K562 (cell line): ENCODE data around the gene CRAMP1. TPM values are rescaled to one million over a fixed set of nuclear protein-coding genes. Genes with fewer than 3 reads are reported as not detected.

Source experiments
- BHLHE40 ChIP-seq: IDR thresholded peaks from 2 replicates; pipeline ENCODE4 v1.6.1; 2011; ENCODE audit warnings: low read length, improper control_type of control experiment
- BMI1 ChIP-seq: fragments of 150-350 bp; IDR thresholded peaks from 2 replicates; pipeline ENCODE4 v1.6.1; 2014; ENCODE audit warnings: low read length
- CBX2 ChIP-seq: fragments of 200-600 bp; sonication (generic); IDR thresholded peaks from one replicate; pipeline ENCODE4 v1.6.1; 2012; ENCODE audit warnings: mild to moderate bottlenecking, low read length, inconsistent platforms; ENCODE audit not compliant: insufficient read depth, poor library complexity, severe bottlenecking
- CSDE1 ChIP-seq, 2 experiments: fragments of 450-650 bp; IDR thresholded peaks; 2 replicates each; pipeline ENCODE4 v1.6.1; 2016; ENCODE audit warnings: mild to moderate bottlenecking in 1 of 2
- FOXA1 ChIP-seq: fragments of 450-650 bp; IDR thresholded peaks from 2 replicates; pipeline ENCODE4 v1.6.1; 2016; ENCODE audit warnings: mild to moderate bottlenecking, borderline replicate concordance
- FOXK2 ChIP-seq, 2 experiments: fragments of 450-650 bp; IDR thresholded peaks in 1 of 2; conservative IDR thresholded peaks in 1 of 2; 2 replicates each; pipeline ENCODE4 v1.6.1; 2016; ENCODE audit warnings: low read depth in 2 of 2, mild to moderate bottlenecking in 1 of 2
- FUS ChIP-seq: fragments of 200-400 bp; formaldehyde crosslinking; optimal IDR thresholded peaks from 2 replicates; pipeline ENCODE3; 2017; ENCODE audit warnings: low read depth, low read length
- HCFC1 ChIP-seq: IDR thresholded peaks from 2 replicates; pipeline ENCODE4 v1.6.1; 2012; ENCODE audit warnings: low read depth, low read length, improper control_type of control experiment
- JUN ChIP-seq, 2 experiments: sonication (generic) in 1 of 2; formaldehyde crosslinking in 1 of 2; IDR thresholded peaks; 2 replicates each; pipeline versions ENCODE4 v1.6.1 to v1.8.0; 2012 to 2022; ENCODE audit warnings: borderline replicate concordance in 2 of 2, mild to moderate bottlenecking in 2 of 2, improper control_type of control experiment in 1 of 2, low read depth in 1 of 2, low read length in 1 of 2, missing genetic modification reagents in 1 of 2
- NRF1 ChIP-seq, 2 experiments: fragments of 450-650 bp; IDR thresholded peaks in 1 of 2; conservative IDR thresholded peaks in 1 of 2; 2 replicates each; pipeline ENCODE4 v1.6.1; 2014; ENCODE audit warnings: mild to moderate bottlenecking in 2 of 2
- PPARD ChIP-seq: fragments of 250-450 bp; sonication (Bioruptor Pico); IDR thresholded peaks from 2 replicates; pipeline ENCODE4 v1.8.0; 2022; ENCODE audit warnings: inconsistent platforms, mild to moderate bottlenecking, moderate library complexity
- RBM34 ChIP-seq: fragments of 200-400 bp; formaldehyde crosslinking; IDR thresholded peaks from 2 replicates; pipeline ENCODE4 v1.6.1; 2018; ENCODE audit warnings: low read length, borderline replicate concordance; ENCODE audit not compliant: insufficient read depth
- RFX1 ChIP-seq: fragments of 450-650 bp; IDR thresholded peaks from 2 replicates; pipeline ENCODE4 v1.6.1; 2016; ENCODE audit warnings: mild to moderate bottlenecking, moderate library complexity
- RNF2 ChIP-seq: sonication (generic); IDR thresholded peaks from 2 replicates; pipeline ENCODE4 v1.6.1; 2016
- SETDB1 ChIP-seq: IDR thresholded peaks from one replicate; pipeline ENCODE4 v1.6.1; 2012; ENCODE audit warnings: low read length, control low read depth, inconsistent platforms
- SIN3A ChIP-seq, 2 experiments: fragments of 150-350 bp in 1 of 2; IDR thresholded peaks; 2 replicates each; pipeline ENCODE4 v1.6.1; 2011 to 2016; ENCODE audit warnings: borderline replicate concordance in 2 of 2, low read depth in 2 of 2, low read length in 2 of 2, mild to moderate bottlenecking in 2 of 2, moderate library complexity in 2 of 2; ENCODE audit not compliant: control insufficient read depth in 1 of 2
- SIX5 ChIP-seq, 2 experiments: IDR thresholded peaks; 2 replicates each; pipeline ENCODE4 v1.6.1; 2011; ENCODE audit warnings: low read length in 2 of 2, borderline replicate concordance in 1 of 2, low read depth in 1 of 2, mild to moderate bottlenecking in 1 of 2, moderate library complexity in 1 of 2; ENCODE audit not compliant: insufficient read depth in 1 of 2
- SMARCC2 ChIP-seq: fragments of 450-650 bp; IDR thresholded peaks from 2 replicates; pipeline ENCODE4 v1.6.1; 2017; ENCODE audit warnings: antibody characterized with exemption, moderate library complexity, mild to moderate bottlenecking, low read depth
- TAF7 ChIP-seq: fragments of 450-650 bp; IDR thresholded peaks from 2 replicates; pipeline ENCODE4 v1.6.1; 2016; ENCODE audit warnings: missing genetic modification characterization, missing compliant biosample characterization
- ZNF282 ChIP-seq: sonication (generic); formaldehyde crosslinking; IDR thresholded peaks from 2 replicates; pipeline ENCODE4 v1.8.1; 2023; ENCODE audit warnings: missing genetic modification reagents
- ZNF354B ChIP-seq: fragments of 250-450 bp; sonication (Bioruptor Pico); IDR thresholded peaks from 2 replicates; pipeline ENCODE4 v1.4.0; 2020
- polyA plus RNA-seq, 8 experiments: library from polyadenylated mRNA; depleted of rRNA in 4 of 8; stranded (reverse) in 5 of 8; unstranded in 3 of 8; fragments of >200 nt; fragmentation: Nextera tagmentation in 2 of 8; fragmentation: Illumina TruSeq in 1 of 8; extraction: Ambion mirVana in 2 of 8; extraction: Trizol in 1 of 8; gene quantifications; 2 replicates each; pipeline versions ENCODE4 v1.2.1 to v1.2.3, GENCODE V29; 2011 to 2014; ENCODE audit warnings: inconsistent platforms in 1 of 8, missing spikeins in 1 of 8
- total RNA-seq, 7 experiments: library from RNA; depleted of rRNA in 6 of 7; stranded (reverse); fragments of >200 nt in 6 of 7; fragmentation: Illumina TruSeq in 2 of 7; extraction: Trizol in 2 of 7; gene quantifications; 2 replicates each; pipeline versions ENCODE4 v1.2.1 to v1.2.3, GENCODE V29; 2011 to 2021; ENCODE audit warnings: low replicate concordance in 1 of 7
- TF ChIP-seq, protein P1 (sequence below): IDR thresholded peaks from 2 replicates; pipeline ENCODE4 v1.6.1; 2011; ENCODE audit not compliant: insufficient read length; ENCODE audit errors: extremely low read depth
- TF ChIP-seq, protein P2 (sequence below): fragments of 450-650 bp; IDR thresholded peaks from 2 replicates; pipeline ENCODE4 v1.6.1; 2016
- TF ChIP-seq, protein P3 (sequence below): sonication (generic); formaldehyde crosslinking; IDR thresholded peaks from 2 replicates; pipeline ENCODE4 v1.8.1; 2022; ENCODE audit warnings: missing genetic modification reagents

Gene CRAMP1
- total and polyA plus RNA-seq, 9 of the 15 experiments (the other 6 are each of a cell fraction or from before 2014, with no cell fraction given): 0.52 to 20.8 (median 7.5) TPM

DNA sequence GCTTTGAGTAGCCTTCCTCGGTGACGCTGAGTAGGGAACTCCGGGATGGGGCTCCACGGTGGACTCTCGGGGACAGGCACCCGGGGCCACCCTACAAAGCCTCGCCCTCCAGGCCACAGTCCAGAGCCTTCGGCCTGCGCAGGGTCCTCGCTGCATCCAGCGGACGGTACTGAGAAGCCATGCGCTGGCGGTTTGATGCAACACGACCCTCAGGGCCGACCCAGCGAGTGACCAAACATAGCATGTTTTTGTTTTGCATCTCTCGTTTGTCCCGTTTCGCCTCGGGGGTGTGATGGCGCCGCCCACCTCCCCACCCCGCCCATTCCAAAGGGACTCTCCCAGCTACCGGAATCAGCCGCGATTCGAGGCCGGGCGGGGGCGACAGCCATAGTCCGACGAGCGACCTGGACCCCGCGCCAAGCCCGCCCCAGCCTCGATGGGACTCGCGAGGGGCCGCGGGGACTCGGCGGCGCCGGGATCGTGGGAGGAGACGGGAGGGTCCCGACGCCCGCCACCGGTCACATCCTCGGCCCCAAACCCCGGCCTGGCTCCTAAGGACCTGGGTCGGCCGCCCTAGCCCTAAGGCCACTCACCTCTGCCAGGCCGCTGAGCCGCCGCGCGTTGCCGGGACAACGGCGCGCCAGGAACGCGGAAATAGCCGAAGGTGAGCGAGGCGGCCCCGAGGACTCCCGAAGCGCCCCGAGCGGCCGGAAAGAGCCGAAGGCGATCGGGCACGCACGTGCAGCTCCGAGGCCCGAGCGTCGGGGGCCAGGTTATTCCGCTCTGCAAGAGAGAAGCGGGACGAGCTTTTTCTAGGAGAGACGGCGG lies 1.9 kb upstream of the CRAMP1 start (continued):
- 0 out of 2 replicates have a peak, but pooled peaks have one; percentile 4 for TF ChIP-seq JUN (IDR thresholded peaks at IDR 0.05; ENCODE audit: borderline replicate concordance, low read depth, low read length)
- TF ChIP-seq JUN (CRISPR knock-in tag; IDR thresholded peaks at IDR 0.05; ENCODE audit: borderline replicate concordance): no peak
- TF ChIP-seq NRF1 (conservative IDR thresholded peaks at IDR 0.05 in 1 of 2, IDR thresholded peaks at IDR 0.05 in 1 of 2): peak; percentile 73 to 76
- no peak for TF ChIP-seq RBM34
- TF ChIP-seq RNF2: 0 out of 2 replicates have a peak, but pooled peaks have one; percentile 46
- TF ChIP-seq TAF7 (tag): no peak
- TF ChIP-seq, protein P1, sequence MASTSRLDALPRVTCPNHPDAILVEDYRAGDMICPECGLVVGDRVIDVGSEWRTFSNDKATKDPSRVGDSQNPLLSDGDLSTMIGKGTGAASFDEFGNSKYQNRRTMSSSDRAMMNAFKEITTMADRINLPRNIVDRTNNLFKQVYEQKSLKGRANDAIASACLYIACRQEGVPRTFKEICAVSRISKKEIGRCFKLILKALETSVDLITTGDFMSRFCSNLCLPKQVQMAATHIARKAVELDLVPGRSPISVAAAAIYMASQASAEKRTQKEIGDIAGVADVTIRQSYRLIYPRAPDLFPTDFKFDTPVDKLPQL: no peak
- no peak for TF ChIP-seq CBX2
- TF ChIP-seq, protein P2, sequence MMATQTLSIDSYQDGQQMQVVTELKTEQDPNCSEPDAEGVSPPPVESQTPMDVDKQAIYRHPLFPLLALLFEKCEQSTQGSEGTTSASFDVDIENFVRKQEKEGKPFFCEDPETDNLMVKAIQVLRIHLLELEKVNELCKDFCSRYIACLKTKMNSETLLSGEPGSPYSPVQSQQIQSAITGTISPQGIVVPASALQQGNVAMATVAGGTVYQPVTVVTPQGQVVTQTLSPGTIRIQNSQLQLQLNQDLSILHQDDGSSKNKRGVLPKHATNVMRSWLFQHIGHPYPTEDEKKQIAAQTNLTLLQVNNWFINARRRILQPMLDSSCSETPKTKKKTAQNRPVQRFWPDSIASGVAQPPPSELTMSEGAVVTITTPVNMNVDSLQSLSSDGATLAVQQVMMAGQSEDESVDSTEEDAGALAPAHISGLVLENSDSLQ: peak; percentile 68
- peak; percentile 91; the same call in 1 of the 2 replicates for TF ChIP-seq ZNF282
- no peak for TF ChIP-seq SETDB1
- TF ChIP-seq, protein P3, sequence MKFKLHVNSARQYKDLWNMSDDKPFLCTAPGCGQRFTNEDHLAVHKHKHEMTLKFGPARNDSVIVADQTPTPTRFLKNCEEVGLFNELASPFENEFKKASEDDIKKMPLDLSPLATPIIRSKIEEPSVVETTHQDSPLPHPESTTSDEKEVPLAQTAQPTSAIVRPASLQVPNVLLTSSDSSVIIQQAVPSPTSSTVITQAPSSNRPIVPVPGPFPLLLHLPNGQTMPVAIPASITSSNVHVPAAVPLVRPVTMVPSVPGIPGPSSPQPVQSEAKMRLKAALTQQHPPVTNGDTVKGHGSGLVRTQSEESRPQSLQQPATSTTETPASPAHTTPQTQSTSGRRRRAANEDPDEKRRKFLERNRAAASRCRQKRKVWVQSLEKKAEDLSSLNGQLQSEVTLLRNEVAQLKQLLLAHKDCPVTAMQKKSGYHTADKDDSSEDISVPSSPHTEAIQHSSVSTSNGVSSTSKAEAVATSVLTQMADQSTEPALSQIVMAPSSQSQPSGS (CRISPR knock-in tag): no peak
- no peak for TF ChIP-seq FOXA1
- TF ChIP-seq ZNF354B (CRISPR knock-in tag): no peak
- peak; percentile 96 for TF ChIP-seq RFX1
- 0 out of 4 replicates have a peak, but pooled peaks of 1 of the 2 experiments have one; percentile 26 for TF ChIP-seq FOXK2 (conservative IDR thresholded peaks at IDR 0.05 in 1 of 2, IDR thresholded peaks at IDR 0.05 in 1 of 2; ENCODE audit: low read depth in 2 of 2)
- peak; percentile 73; a peak in 1 of 4 replicates for TF ChIP-seq SIN3A (IDR thresholded peaks at IDR 0.05; ENCODE audit: borderline replicate concordance in 2 of 2, control insufficient read depth in 1 of 2, low read depth in 2 of 2, low read length in 2 of 2)
- TF ChIP-seq HCFC1: 0 out of 2 replicates have a peak, but pooled peaks have one; percentile 30
- TF ChIP-seq BMI1: peak; percentile 91
- no peak for TF ChIP-seq SIX5 (IDR thresholded peaks at IDR 0.05; ENCODE audit: borderline replicate concordance in 1 of 2, insufficient read depth in 1 of 2, low read depth in 1 of 2, low read length in 2 of 2)
- TF ChIP-seq CSDE1 (IDR thresholded peaks at IDR 0.05): peak in 1 of 2 experiments; percentile 54; a peak in 1 of 4 replicates
- peak; percentile 99 for TF ChIP-seq BHLHE40
- TF ChIP-seq SMARCC2: no peak
- TF ChIP-seq PPARD (CRISPR knock-in tag): no peak
- no peak for TF ChIP-seq FUS
